DMS53 treated with DMSO at 0.1 percent for 48 hours (cell line): ENCODE measurements around the gene RTN4RL1.
"Not testable (repeated sequence)": the region's sequence is repeated elsewhere in the genome, so short reads cannot be mapped to it uniquely, and the experiment has no call there.

Source experiments
- DNase-seq: peaks from one replicate; lab custom pipeline; 2025; ENCODE audit not compliant: unreplicated experiment; lab: John Stamatoyannopoulos, UW

Gene RTN4RL1

GRCh38 chr17:1898332-1898731, 126.8 kb downstream of the RTN4RL1 start:
- no peak for DNase-seq

GRCh38 chr17:1897105-1897656, 128.0 kb downstream of the RTN4RL1 start:
- no peak for DNase-seq

- DNase-seq = no peak
These were observed 128.7 kb downstream of the RTN4RL1 start for GRCh38 chr17:1896243-1897104.

GRCh38 chr17:1895479-1895878, 129.7 kb downstream of the RTN4RL1 start:
- not testable (repeated sequence) for DNase-seq

GRCh38 chr17:1894753-1895339, 130.3 kb downstream of the RTN4RL1 start:
- DNase-seq = no peak

GRCh38 chr17:1890758-1891450, 134.2 kb downstream of the RTN4RL1 start:
- DNase-seq = no peak

- no peak for DNase-seq
These were observed 136.4 kb downstream of the RTN4RL1 start for GRCh38 chr17:1888741-1889140.
